GM19193 (cell line): Measurements from ENCODE around the gene YWHAH.

ENCODE experiments used
- POLR2A ChIP-seq: IDR thresholded peaks from 4 replicates; pipeline ENCODE4 v1.6.1; 2011; ENCODE audit not compliant: insufficient read depth, insufficient read length; ENCODE audit errors: extremely low read depth

Gene YWHAH

GRCh38 chr22:31915586-31915985, 28.7 kb upstream of the YWHAH start:
- no peak for TF ChIP-seq POLR2A

- TF ChIP-seq POLR2A: no peak
These were observed 27.0 kb upstream of the YWHAH start for GRCh38 chr22:31917227-31917921.

- TF ChIP-seq POLR2A: no peak
These were observed 24.6 kb upstream of the YWHAH start for GRCh38 chr22:31919730-31920129.

GRCh38 chr22:31920306-31920705, 24.0 kb upstream of the YWHAH start:
- TF ChIP-seq POLR2A: no peak

GRCh38 chr22:31921106-31921505, 23.2 kb upstream of the YWHAH start:
- no peak for TF ChIP-seq POLR2A

GRCh38 chr22:31922534-31922933, 21.8 kb upstream of the YWHAH start:
- no peak for TF ChIP-seq POLR2A

- TF ChIP-seq POLR2A: no peak
These were observed 21.2 kb upstream of the YWHAH start for GRCh38 chr22:31923136-31923535.

GRCh38 chr22:31923747-31924146, 20.6 kb upstream of the YWHAH start:
- no peak for TF ChIP-seq POLR2A

- TF ChIP-seq POLR2A: no peak
These were observed 19.3 kb upstream of the YWHAH start for GRCh38 chr22:31925056-31925455.

- no peak for TF ChIP-seq POLR2A
These were observed 18.3 kb upstream of the YWHAH start for GRCh38 chr22:31926024-31926423.

- TF ChIP-seq POLR2A: no peak
These were observed 17.4 kb upstream of the YWHAH start for GRCh38 chr22:31926969-31927368.

GRCh38 chr22:31927562-31927961, 16.8 kb upstream of the YWHAH start:
- TF ChIP-seq POLR2A: no peak

GRCh38 chr22:31929167-31929930, 15.0 kb upstream of the YWHAH start:
- no peak for TF ChIP-seq POLR2A

GRCh38 chr22:31932863-31933262, 11.5 kb upstream of the YWHAH start:
- TF ChIP-seq POLR2A: no peak

GRCh38 chr22:31933406-31933805, 10.9 kb upstream of the YWHAH start:
- no peak for TF ChIP-seq POLR2A

- no peak for TF ChIP-seq POLR2A
These were observed 10.4 kb upstream of the YWHAH start for GRCh38 chr22:31933816-31934482.

GRCh38 chr22:31935961-31936635, 8.2 kb upstream of the YWHAH start:
- no peak for TF ChIP-seq POLR2A
